IMR-90 (cell line): ENCODE data around the gene SYVN1. TPM values are rescaled to one million over a fixed set of nuclear protein-coding genes. Genes with fewer than 3 reads are reported as not detected.

Experiments
- ATAC-seq: fragments of 200-7000 bp; cut with Tn5 transposase; 2 replicates; pipeline ENCODE4 v1.9.1; 2020; ENCODE audit warnings: low read depth, mild to moderate bottlenecking, moderate library complexity
- BruUV-seq: library from RNA; stranded (reverse); fragments of 400-500 nt; replicated peaks from 2 replicates; lab custom pipeline; 2021; lab: Mats Ljungman, UMichigan
- CTCF ChIA-PET: fragments of 300-600 bp; formaldehyde crosslinking; extraction: SDS; loops from one replicate; lab custom pipeline; 2021; ENCODE audit warnings: antibody characterized with exemption; lab: Yijun Ruan, JAX
- POLR2A ChIA-PET: fragments of 300-600 bp; sonication (Branson Sonifier 250); formaldehyde crosslinking; loops from one replicate; lab custom pipeline; 2022; ENCODE audit warnings: antibody characterized with exemption; ENCODE audit not compliant: unreplicated experiment; lab: Charles Lee
- DNase-seq: peaks from one replicate; pipeline ENCODE4 v3.0.0; 2013
- H2AFZ ChIP-seq: replicated peaks from 2 replicates; pipeline ENCODE3; 2013; ENCODE audit warnings: low read length, mild to moderate bottlenecking; ENCODE audit not compliant: poor library complexity
- H2AK5ac ChIP-seq: 2 replicates; pipeline ENCODE4 v1.6.1; 2013; ENCODE audit warnings: low read depth, low read length, inconsistent platforms
- H2AK9ac ChIP-seq: replicated peaks from 2 replicates; pipeline ENCODE3; 2013; ENCODE audit warnings: mild to moderate bottlenecking, low read depth, low read length, moderate library complexity; ENCODE audit not compliant: poor library complexity
- H2BK120ac ChIP-seq: 2 replicates; pipeline ENCODE4 v1.6.1; 2013; ENCODE audit warnings: low read depth, low read length, inconsistent platforms
- H2BK15ac ChIP-seq: 3 replicates; pipeline ENCODE4 v1.6.1; 2013; ENCODE audit warnings: low read depth, low read length, inconsistent platforms
- H2BK20ac ChIP-seq: 2 replicates; pipeline ENCODE4 v1.6.1; 2013; ENCODE audit warnings: low read depth, mild to moderate bottlenecking, inconsistent platforms, low read length, moderate library complexity
- H2BK5ac ChIP-seq: 2 replicates; pipeline ENCODE4 v1.6.1; 2013; ENCODE audit warnings: mild to moderate bottlenecking, low read depth, low read length, inconsistent platforms; ENCODE audit not compliant: poor library complexity, severe bottlenecking
- H3K14ac ChIP-seq: replicated peaks from 2 replicates; pipeline ENCODE4 v1.6.1; 2013; ENCODE audit warnings: low read depth, low read length, inconsistent platforms
- H3K18ac ChIP-seq: 2 replicates; pipeline ENCODE4 v1.6.1; 2013; ENCODE audit warnings: low read depth, low read length, control low read depth
- H3K23ac ChIP-seq: 2 replicates; pipeline ENCODE4 v1.6.1; 2013; ENCODE audit warnings: low read depth, low read length, inconsistent platforms
- H3K27ac ChIP-seq: 2 replicates; pipeline ENCODE4 v1.5.1; 2013; ENCODE audit warnings: mild to moderate bottlenecking, control low read depth, low read length; ENCODE audit not compliant: insufficient read depth
- H3K27me3 ChIP-seq: 2 replicates; pipeline ENCODE4 v1.6.1; 2013; ENCODE audit warnings: low read length; ENCODE audit not compliant: control insufficient read depth, insufficient read depth
- H3K36me3 ChIP-seq: 2 replicates; pipeline ENCODE4 v1.6.1; 2013; ENCODE audit warnings: low read length, mixed read lengths; ENCODE audit not compliant: control insufficient read depth, insufficient read depth
- H3K4ac ChIP-seq: 2 replicates; pipeline ENCODE4 v1.6.1; 2013; ENCODE audit warnings: low read depth, low read length, inconsistent platforms
- H3K4me1 ChIP-seq: 2 replicates; pipeline ENCODE4 v1.6.1; 2013; ENCODE audit warnings: low read length, mixed read lengths; ENCODE audit not compliant: control insufficient read depth, insufficient read depth
- H3K4me2 ChIP-seq: 2 replicates; pipeline ENCODE4 v1.6.1; 2013; ENCODE audit warnings: low read depth, mild to moderate bottlenecking, control low read depth, low read length, moderate library complexity
- H3K4me3 ChIP-seq: 2 replicates; pipeline ENCODE4 v1.5.1; 2013; ENCODE audit warnings: low read depth, mild to moderate bottlenecking, control low read depth, low read length, moderate library complexity; ENCODE audit not compliant: insufficient read depth
- H3K56ac ChIP-seq: 2 replicates; pipeline ENCODE4 v1.6.1; 2013; ENCODE audit warnings: low read length, inconsistent platforms; ENCODE audit not compliant: insufficient read depth; ENCODE audit errors: extremely low read depth
- H3K79me1 ChIP-seq, 2 experiments: 2 replicates each; pipeline ENCODE4 v1.6.1; 2013; ENCODE audit warnings: low read length in 2 of 2, inconsistent platforms in 1 of 2, low read depth in 1 of 2
- H3K9ac ChIP-seq: 2 replicates; pipeline ENCODE4 v1.6.1; 2013; ENCODE audit warnings: low read depth, low read length, control low read depth
- H3K9me1 ChIP-seq: 2 replicates; pipeline ENCODE4 v1.6.1; 2013; ENCODE audit warnings: low read length, inconsistent platforms; ENCODE audit not compliant: insufficient read depth
- H3K9me3 ChIP-seq: 2 replicates; pipeline ENCODE4 v1.6.1; 2013; ENCODE audit warnings: low read length; ENCODE audit not compliant: control insufficient read depth, insufficient read depth
- H4K20me1 ChIP-seq: 2 replicates; pipeline ENCODE4 v1.6.1; 2013; ENCODE audit warnings: low read length, inconsistent platforms; ENCODE audit not compliant: insufficient read depth
- H4K5ac ChIP-seq: 2 replicates; pipeline ENCODE4 v1.6.1; 2013; ENCODE audit warnings: mild to moderate bottlenecking, low read depth, low read length, control low read depth
- H4K8ac ChIP-seq, 2 experiments: 2 replicates each; pipeline ENCODE4 v1.6.1; 2013; ENCODE audit warnings: low read depth in 2 of 2, low read length in 2 of 2, control low read depth in 1 of 2, inconsistent platforms in 1 of 2
- H4K91ac ChIP-seq: 2 replicates; pipeline ENCODE4 v1.6.1; 2013; ENCODE audit warnings: low read depth, low read length, inconsistent platforms; ENCODE audit not compliant: insufficient read depth
- POLR2A ChIP-seq: IDR thresholded peaks from 2 replicates; pipeline ENCODE4 v1.6.1; 2012; ENCODE audit warnings: mild to moderate bottlenecking, low read depth, low read length
- WGBS, 2 experiments: methylation state at CpG; one replicate each; pipeline versions ENCODE4 v1.1.5 to v1.1.7; 2013; ENCODE audit warnings: missing lambda C conversion rate in 2 of 2; ENCODE audit not compliant: insufficient read length in 1 of 2; ENCODE audit errors: extremely low coverage in 2 of 2; 5-methylcytosine and 5-hydroxymethylcytosine counted together
- dilution Hi-C: fragments of 300-500 bp; cut with HindIII; formaldehyde crosslinking; loops from one replicate; pipeline ENCODE4 v1.14.3; 2018; ENCODE audit warnings: low sequenced_read_pairs; ENCODE audit not compliant: unreplicated experiment
- in situ Hi-C: fragments of 300-500 bp; cut with MboI; formaldehyde crosslinking; loops from 3 replicates; pipeline ENCODE4 v1.14.3; 2019; ENCODE audit warnings: low sequenced_read_pairs, inconsistent platforms, mixed read lengths
- intact Hi-C: fragments of 100-400 bp; cut with micrococcal nuclease; formaldehyde crosslinking; loops from 2 replicates; pipeline ENCODE4 v1.10.0; 2022
- polyA plus RNA-seq, 3 experiments: library from polyadenylated mRNA; depleted of rRNA; stranded (reverse); fragments of >200 nt; gene quantifications; 2 replicates each; pipeline ENCODE4 v1.2.3, GENCODE V29; 2012; ENCODE audit warnings: low replicate concordance in 1 of 3
- total RNA-seq: library from RNA; depleted of rRNA; stranded (reverse); fragments of >200 nt; gene quantifications from 2 replicates; pipeline ENCODE4 v1.2.3, GENCODE V29; 2012

The SYVN1 gene
- total and polyA plus RNA-seq, 2 of the 4 experiments (the other 2 are of a cell fraction) = 9.5 to 52.9 TPM

DNA sequence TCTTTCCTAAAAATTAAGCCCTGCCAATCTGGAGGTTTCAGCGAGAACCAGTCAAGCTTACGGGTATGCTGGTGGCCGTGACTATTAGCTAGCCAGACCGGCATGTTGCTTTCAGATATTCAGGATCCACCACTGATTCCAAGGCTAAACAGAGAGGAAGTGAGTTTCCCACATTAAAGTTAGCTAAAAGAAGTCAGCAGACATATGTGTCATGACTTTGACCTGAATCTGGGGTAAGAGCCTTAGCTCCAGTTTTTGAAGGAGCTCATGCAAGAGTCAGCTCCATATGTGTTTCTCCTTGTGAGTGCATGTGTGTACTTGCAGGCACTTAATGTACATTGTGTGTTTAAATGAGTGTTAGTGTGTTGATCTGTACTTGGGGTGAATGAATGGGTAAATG lies 48.9 kb downstream of the SYVN1 start:
- no peak overlapping the region for H3K56ac ChIP-seq
- H2BK120ac ChIP-seq = no peak overlapping the region
- H2AK9ac ChIP-seq = no peak overlapping the region
- WGBS, 2 experiments = no CpG with 5 or more reads among the region's 4 CpGs
- no peak overlapping the region for H3K4ac ChIP-seq
- no peak overlapping the region for H4K5ac ChIP-seq
- H2AFZ ChIP-seq = no peak overlapping the region
- dilution Hi-C loops (no loop called here), in situ Hi-C loops (no loop called here), intact Hi-C loops (loop anchor here (2.0 kb wide), 1 partner anchor 45 kb away; the partner anchor contains the start of gene SAC3D1)
- H3K14ac ChIP-seq = no peak overlapping the region
- H4K91ac ChIP-seq = no peak overlapping the region
- H2AK5ac ChIP-seq = no peak overlapping the region
- H4K8ac ChIP-seq = no peak overlapping the region
- ChIA-PET POLR2A (interaction anchor here (1.7 kb wide), 1 partner anchor 11 kb away, joined by 4 read pairs; no protein-coding TSS in a partner anchor), CTCF (no interaction called here)
- DNase-seq (no peak), ATAC-seq (no peak)
- no peaks in the 10 kb centered on the region for H3K9me3 ChIP-seq
- H2BK20ac ChIP-seq = no peak overlapping the region
- H3K36me3 ChIP-seq = peaks cover 34% of the 10 kb centered on the region
- H4K20me1 ChIP-seq = no peaks in the 10 kb centered on the region; the same call in 1 of the 2 replicates
- H3K9ac ChIP-seq = no peak overlapping the region
- peaks cover 4% of the 10 kb centered on the region; the same call in 1 of the 2 replicates for H3K4me1 ChIP-seq
- H3K79me1 ChIP-seq = peaks cover 36 to 49% of the 10 kb centered on the region in 2 experiments
- no peak overlapping the region for H3K4me2 ChIP-seq
- H3K18ac ChIP-seq = no peak overlapping the region
- no peak for TF ChIP-seq POLR2A
- H3K23ac ChIP-seq = no peak overlapping the region
- no peaks in the 10 kb centered on the region; the same call in 1 of the 2 replicates for H3K9me1 ChIP-seq
- H3K4me3 ChIP-seq = no peak overlapping the region
- no peak overlapping the region for H2BK15ac ChIP-seq
- no peak overlapping the region for H2BK5ac ChIP-seq
- H3K27ac ChIP-seq = no peak overlapping the region
- H3K27me3 ChIP-seq = no peaks in the 10 kb centered on the region
- no TSS peak for BruUV-seq
